ENCODE results near the gene RASEF.

DNA sequence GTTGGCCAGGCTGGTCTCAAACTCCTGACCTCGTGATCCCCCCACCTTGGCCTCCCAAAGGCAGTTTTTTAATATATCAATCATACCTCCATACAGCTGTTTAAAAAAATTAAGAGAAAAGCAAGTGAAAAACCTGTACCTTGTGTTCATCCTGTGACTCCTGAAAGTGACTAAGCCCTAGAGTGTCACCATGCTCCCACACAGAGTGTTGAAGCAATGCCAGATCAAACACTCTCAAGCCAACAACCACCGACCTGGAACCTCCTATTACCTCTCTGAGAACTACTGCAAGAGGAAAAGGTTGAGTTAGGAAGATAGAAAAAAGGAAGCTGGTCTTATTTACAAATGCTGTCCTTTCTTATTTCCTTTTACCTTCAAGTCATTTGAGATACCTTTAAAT lies 123.5 kb downstream of the RASEF start:
- TF ChIP-seq, protein P1, sequence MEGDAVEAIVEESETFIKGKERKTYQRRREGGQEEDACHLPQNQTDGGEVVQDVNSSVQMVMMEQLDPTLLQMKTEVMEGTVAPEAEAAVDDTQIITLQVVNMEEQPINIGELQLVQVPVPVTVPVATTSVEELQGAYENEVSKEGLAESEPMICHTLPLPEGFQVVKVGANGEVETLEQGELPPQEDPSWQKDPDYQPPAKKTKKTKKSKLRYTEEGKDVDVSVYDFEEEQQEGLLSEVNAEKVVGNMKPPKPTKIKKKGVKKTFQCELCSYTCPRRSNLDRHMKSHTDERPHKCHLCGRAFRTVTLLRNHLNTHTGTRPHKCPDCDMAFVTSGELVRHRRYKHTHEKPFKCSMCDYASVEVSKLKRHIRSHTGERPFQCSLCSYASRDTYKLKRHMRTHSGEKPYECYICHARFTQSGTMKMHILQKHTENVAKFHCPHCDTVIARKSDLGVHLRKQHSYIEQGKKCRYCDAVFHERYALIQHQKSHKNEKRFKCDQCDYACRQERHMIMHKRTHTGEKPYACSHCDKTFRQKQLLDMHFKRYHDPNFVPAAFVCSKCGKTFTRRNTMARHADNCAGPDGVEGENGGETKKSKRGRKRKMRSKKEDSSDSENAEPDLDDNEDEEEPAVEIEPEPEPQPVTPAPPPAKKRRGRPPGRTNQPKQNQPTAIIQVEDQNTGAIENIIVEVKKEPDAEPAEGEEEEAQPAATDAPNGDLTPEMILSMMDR (IDR thresholded peaks at IDR 0.05), result no peak
- TF ChIP-seq POLR2A (IDR thresholded peaks at IDR 0.05), result no peak
